Measurements from ENCODE around the gene SLC4A4.

The SLC4A4 gene

GRCh38 chr4:71355045-71355444 lies 16.2 kb downstream of the SLC4A4 start:
- peak; percentile 15 for DNase-seq (ENCODE audit: extremely low spot score)
- POLR2A ChIA-PET = no interaction called here
- CTCF ChIA-PET = no interaction called here
- no peak for TF ChIP-seq BHLHE40 (IDR thresholded peaks at IDR 0.05; ENCODE audit: borderline replicate concordance)
- no peak for TF ChIP-seq FOXM1 (IDR thresholded peaks at IDR 0.05; ENCODE audit: borderline replicate concordance)
- TF ChIP-seq HDGF (IDR thresholded peaks at IDR 0.05; ENCODE audit: borderline replicate concordance) = no peak
- no peak for TF ChIP-seq ARNT (IDR thresholded peaks at IDR 0.05)
- no peak for TF ChIP-seq ELF4 (IDR thresholded peaks at IDR 0.05)
- TF ChIP-seq L3MBTL2 (conservative IDR thresholded peaks at IDR 0.05) = no peak
- no peak for TF ChIP-seq NFRKB (IDR thresholded peaks at IDR 0.05)
- no peak for TF ChIP-seq CTBP1 (IDR thresholded peaks at IDR 0.05; ENCODE audit: borderline replicate concordance)
- TF ChIP-seq FOXK2 (IDR thresholded peaks at IDR 0.05) = no peak

- no peak for DNase-seq (ENCODE audit: extremely low spot score)
- no peak for TF ChIP-seq TARDBP (IDR thresholded peaks at IDR 0.05)
- no peak for TF ChIP-seq NFRKB (IDR thresholded peaks at IDR 0.05)
- no peak for TF ChIP-seq CTBP1 (IDR thresholded peaks at IDR 0.05; ENCODE audit: borderline replicate concordance)
- no peak for TF ChIP-seq FOXM1 (IDR thresholded peaks at IDR 0.05; ENCODE audit: borderline replicate concordance)
- no peak for TF ChIP-seq BHLHE40 (IDR thresholded peaks at IDR 0.05; ENCODE audit: borderline replicate concordance)
- no peak for TF ChIP-seq SUZ12 (IDR thresholded peaks at IDR 0.05)
- no peak for TF ChIP-seq SP1 (IDR thresholded peaks at IDR 0.05)
- TF ChIP-seq PKNOX1 (IDR thresholded peaks at IDR 0.05) = no peak
- TF ChIP-seq ELF4 (IDR thresholded peaks at IDR 0.05) = no peak
- no peak for TF ChIP-seq ZNF384 (IDR thresholded peaks at IDR 0.05)
- no peak for TF ChIP-seq L3MBTL2 (conservative IDR thresholded peaks at IDR 0.05)
- ChIA-PET POLR2A (no interaction called here), CTCF (no interaction called here)
Measured at GRCh38 chr4:71355971-71356370, 17.2 kb downstream of the SLC4A4 start.

- CTCF ChIA-PET = no interaction called here
- DNase-seq (ENCODE audit: extremely low spot score) = no peak
- POLR2A ChIA-PET = no interaction called here
- no peak for TF ChIP-seq FOXM1 (IDR thresholded peaks at IDR 0.05; ENCODE audit: borderline replicate concordance)
- no peak for TF ChIP-seq PKNOX1 (IDR thresholded peaks at IDR 0.05)
- TF ChIP-seq HDGF (IDR thresholded peaks at IDR 0.05; ENCODE audit: borderline replicate concordance) = no peak
- TF ChIP-seq BHLHE40 (IDR thresholded peaks at IDR 0.05; ENCODE audit: borderline replicate concordance) = no peak
- no peak for TF ChIP-seq FOXA1 (IDR thresholded peaks at IDR 0.05)
Measured at GRCh38 chr4:71356924-71357663, 18.3 kb downstream of the SLC4A4 start.

GRCh38 chr4:71360844-71361243 lies 22.0 kb downstream of the SLC4A4 start:
- CTCF ChIA-PET = no interaction called here
- TF ChIP-seq ARNT (IDR thresholded peaks at IDR 0.05) (no peak), FOXA1 (IDR thresholded peaks at IDR 0.05) (no peak), HDGF (IDR thresholded peaks at IDR 0.05; ENCODE audit: borderline replicate concordance) (no peak), TARDBP (IDR thresholded peaks at IDR 0.05) (no peak), ELF4 (IDR thresholded peaks at IDR 0.05) (no peak), FOXM1 (IDR thresholded peaks at IDR 0.05; ENCODE audit: borderline replicate concordance) (no peak), FOXK2 (IDR thresholded peaks at IDR 0.05) (no peak), CTBP1 (IDR thresholded peaks at IDR 0.05; ENCODE audit: borderline replicate concordance) (no peak), SP1 (IDR thresholded peaks at IDR 0.05) (no peak), BHLHE40 (IDR thresholded peaks at IDR 0.05; ENCODE audit: borderline replicate concordance) (no peak), NFRKB (IDR thresholded peaks at IDR 0.05) (no peak), ZNF384 (IDR thresholded peaks at IDR 0.05) (no peak), PKNOX1 (IDR thresholded peaks at IDR 0.05) (no peak), SUZ12 (IDR thresholded peaks at IDR 0.05) (no peak), LEF1 (IDR thresholded peaks at IDR 0.05; ENCODE audit: borderline replicate concordance) (no peak), L3MBTL2 (conservative IDR thresholded peaks at IDR 0.05) (no peak)
- POLR2A ChIA-PET = no interaction called here
- DNase-seq (ENCODE audit: extremely low spot score) = no peak

GRCh38 chr4:71361476-71361875 lies 22.7 kb downstream of the SLC4A4 start:
- ChIA-PET CTCF (no interaction called here), POLR2A (no interaction called here)
- no peak for DNase-seq (ENCODE audit: extremely low spot score)
- TF ChIP-seq LEF1 (IDR thresholded peaks at IDR 0.05; ENCODE audit: borderline replicate concordance) (no peak), FOXK2 (IDR thresholded peaks at IDR 0.05) (no peak), L3MBTL2 (conservative IDR thresholded peaks at IDR 0.05) (no peak), SUZ12 (IDR thresholded peaks at IDR 0.05) (no peak), ZNF384 (IDR thresholded peaks at IDR 0.05) (no peak), CTBP1 (IDR thresholded peaks at IDR 0.05; ENCODE audit: borderline replicate concordance) (no peak), PKNOX1 (IDR thresholded peaks at IDR 0.05) (no peak), SP1 (IDR thresholded peaks at IDR 0.05) (no peak), TARDBP (IDR thresholded peaks at IDR 0.05) (no peak), HDGF (IDR thresholded peaks at IDR 0.05; ENCODE audit: borderline replicate concordance) (no peak), BHLHE40 (IDR thresholded peaks at IDR 0.05; ENCODE audit: borderline replicate concordance) (no peak), FOXM1 (IDR thresholded peaks at IDR 0.05; ENCODE audit: borderline replicate concordance) (no peak), FOXA1 (IDR thresholded peaks at IDR 0.05) (no peak), NFRKB (IDR thresholded peaks at IDR 0.05) (no peak), ARNT (IDR thresholded peaks at IDR 0.05) (no peak), ELF4 (IDR thresholded peaks at IDR 0.05) (no peak)

Data from HEK293T (cell line).